Measurements from ENCODE around the gene CD93.

The CD93 gene

DNA sequence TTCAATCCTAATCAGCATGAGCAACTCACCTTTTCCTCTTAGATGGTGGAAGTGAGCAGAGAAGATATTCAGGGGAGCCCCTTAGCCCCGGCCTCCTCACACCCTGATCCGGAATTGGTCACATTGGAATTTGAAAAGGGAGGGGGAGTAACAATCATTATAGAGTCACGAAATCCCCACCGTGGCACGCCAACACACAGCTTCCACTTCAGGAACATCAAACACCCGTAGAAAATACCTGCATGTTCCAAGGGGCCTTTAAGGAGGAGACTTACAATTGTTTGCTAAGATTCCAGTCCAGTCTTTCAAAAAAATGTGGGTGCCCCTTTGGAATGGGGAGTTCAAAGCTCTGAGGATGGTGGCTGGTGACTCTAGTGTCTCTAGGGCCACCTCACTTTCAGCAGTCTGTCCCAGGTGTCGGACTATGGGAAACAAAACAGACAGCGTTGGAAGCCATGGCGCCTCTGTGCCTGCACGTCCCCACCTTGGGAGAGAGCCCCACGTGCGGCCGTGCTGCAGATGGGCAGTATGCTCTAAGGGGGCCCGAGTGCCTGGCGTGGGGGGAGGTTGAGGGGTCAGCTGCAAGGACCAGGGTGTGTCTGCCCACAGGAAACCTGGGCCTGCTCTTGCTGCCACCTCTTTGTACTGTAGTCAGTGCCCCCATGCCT is 2.4 kb downstream of the CD93 start:
- DNase-seq (ENCODE audit: low read depth, low spot score): no peak

GRCh38 chr20:23082846-23083552 is 3.1 kb downstream of the CD93 start:
- no peak for DNase-seq (ENCODE audit: low read depth, low spot score)

DNA sequence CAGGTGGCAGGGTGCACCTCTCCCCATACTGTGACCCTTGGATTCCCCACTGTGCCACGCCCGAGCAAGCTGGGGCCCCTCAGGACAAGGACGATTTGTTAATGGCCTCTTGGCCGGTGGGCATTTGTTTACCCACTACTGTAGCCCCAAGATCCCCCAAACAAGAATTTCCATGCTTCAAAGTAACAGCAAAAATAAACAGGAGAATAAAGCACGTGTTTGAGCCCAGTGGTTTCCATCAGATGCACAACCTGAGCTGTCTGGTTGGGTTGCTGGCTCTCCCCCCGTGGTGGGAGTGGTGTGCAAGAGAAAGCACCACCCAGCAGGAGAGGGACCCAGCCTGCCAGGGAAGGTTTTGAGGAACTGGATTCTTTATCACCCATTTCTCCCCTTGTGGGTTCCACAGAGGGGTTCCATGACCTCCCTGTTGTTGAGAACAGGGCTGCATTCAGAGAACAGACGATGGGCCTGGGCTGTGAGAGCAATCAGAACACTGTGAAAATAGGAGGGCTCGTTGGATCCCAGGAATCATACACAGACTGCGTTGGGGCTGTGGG is 4.8 kb downstream of the CD93 start:
- DNase-seq (ENCODE audit: low read depth, low spot score): no peak

DNA sequence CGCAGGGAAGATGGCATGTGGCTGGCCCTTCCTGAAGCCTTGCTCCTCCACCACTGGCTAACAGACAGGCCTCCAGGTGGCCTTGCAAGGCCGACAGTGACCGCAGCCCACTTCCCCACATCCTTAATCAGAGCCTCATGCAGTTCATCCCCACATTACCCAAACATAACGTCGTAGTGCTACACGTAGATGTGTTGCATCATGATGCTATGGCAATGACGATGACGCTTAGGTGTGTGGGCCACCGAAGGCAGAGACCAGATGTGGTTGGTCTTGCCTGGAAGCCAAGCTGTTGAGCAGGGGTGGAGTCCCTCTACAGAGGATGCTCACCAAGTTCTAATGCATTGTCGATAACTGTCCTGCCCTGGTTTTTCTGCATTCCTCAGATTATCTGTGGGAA is 5.6 kb downstream of the CD93 start:
- no peak for DNase-seq (ENCODE audit: low read depth, low spot score)

- no peak for DNase-seq (ENCODE audit: low read depth, low spot score)
Observed at GRCh38 chr20:23079926-23080325, 6.2 kb downstream of the CD93 start.

- DNase-seq (ENCODE audit: low read depth, low spot score): no peak
Observed at GRCh38 chr20:23079016-23079351, 7.1 kb downstream of the CD93 start.

DNA sequence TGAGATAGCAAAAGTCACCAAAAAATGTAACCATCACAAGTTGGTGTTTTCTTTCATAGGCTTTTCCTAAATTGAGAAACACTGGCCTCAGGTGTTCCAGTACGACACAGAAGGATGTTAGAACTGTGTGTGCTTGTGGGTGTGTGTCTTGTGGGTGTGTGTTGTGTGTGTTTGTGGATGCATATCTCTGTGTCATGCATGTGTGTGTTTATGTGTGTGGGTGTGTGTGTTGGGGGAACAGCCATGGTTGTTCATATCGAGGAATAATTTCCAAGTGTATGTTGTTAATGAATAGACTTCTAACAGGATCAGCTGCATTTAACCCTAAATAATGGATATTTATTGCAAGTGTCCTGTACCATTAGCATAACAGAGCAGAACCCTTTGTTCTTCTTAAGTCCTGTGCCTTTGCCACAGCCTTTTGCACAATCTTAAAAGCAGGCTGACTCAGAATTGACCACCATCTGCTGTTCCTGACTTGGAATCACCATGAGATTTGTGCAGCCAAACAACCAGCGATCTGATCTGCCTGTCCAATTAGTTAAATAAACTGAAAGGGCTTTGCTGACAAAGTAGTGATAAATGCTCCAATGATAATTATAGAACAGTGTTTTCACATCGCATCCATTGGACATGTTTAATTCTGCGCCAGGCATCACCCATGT is 7.6 kb downstream of the CD93 start:
- DNase-seq (ENCODE audit: low read depth, low spot score): no peak

DNA sequence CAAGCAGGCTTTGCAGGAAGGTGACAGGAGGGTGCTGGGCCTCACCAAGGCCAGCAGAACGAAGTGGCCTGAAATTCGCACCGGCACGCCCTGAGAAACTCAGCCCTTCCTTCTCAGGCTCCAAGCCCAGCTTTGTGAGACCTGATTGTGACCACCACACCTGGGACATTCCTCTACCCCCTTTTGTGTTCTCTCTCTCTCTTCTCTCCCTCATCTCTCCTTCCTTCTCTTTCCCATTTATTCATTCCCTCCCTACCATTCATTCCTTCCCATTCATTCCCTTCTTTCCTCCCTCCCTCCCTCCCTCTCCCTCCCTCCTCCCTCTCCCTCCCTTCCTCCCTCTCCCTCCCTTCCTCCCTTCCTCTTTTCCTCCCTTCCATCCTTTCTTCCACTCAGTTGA is 8.8 kb downstream of the CD93 start:
- DNase-seq (ENCODE audit: low read depth, low spot score): no peak

DNA sequence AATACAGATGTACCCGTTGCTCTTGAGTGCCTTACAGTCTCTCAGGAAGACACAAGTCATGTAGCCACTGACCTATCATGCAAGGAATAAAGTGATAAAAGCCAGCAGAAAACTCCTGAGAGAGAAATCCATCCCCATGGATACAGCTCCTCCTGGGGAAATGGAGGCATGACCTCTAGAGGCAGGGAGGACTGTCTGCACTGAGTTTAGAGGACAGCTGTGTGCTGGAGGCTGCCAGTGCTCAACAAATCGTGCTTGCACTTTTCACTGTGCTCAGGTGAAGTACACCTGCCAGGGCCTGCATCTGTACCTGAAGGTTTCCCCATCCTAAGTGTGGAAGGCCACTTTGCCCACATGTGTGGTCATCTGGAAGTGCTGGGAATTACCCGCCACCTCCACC is 12.1 kb downstream of the CD93 start:
- no peak for DNase-seq (ENCODE audit: low read depth, low spot score)

DNA sequence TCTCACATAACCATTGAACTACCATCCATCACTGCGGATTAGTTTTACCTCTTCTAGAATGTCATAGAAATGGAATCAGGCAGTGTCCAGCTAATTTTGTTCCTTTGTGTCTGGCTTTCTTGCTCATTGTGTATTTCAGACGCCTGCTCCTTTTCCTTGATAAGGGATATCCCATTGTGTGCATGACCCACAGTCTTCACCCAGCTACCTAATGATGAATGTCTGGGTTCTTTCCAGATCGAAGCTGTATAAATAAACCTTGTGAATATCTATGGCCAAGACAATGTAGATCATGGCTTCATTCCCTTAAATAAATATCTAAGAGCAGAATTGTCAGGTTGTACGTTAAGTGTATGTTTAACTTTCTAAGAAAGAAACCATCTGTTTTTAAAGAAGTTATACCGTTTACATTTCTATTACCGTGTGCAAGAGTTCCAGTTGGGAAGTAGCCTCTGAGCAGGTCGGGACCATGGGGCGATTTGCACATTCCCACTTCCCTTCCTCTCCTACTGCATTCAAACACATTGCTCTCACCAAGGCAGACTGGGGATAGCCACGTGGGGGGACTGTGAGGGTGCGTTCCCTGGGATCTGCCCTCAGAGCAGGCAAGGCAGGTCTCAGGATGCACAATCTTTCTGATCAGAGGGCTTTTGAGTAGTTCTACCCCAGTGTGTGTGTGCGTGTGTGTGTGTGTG is 13.1 kb downstream of the CD93 start:
- DNase-seq (ENCODE audit: low read depth, low spot score): no peak

DNA sequence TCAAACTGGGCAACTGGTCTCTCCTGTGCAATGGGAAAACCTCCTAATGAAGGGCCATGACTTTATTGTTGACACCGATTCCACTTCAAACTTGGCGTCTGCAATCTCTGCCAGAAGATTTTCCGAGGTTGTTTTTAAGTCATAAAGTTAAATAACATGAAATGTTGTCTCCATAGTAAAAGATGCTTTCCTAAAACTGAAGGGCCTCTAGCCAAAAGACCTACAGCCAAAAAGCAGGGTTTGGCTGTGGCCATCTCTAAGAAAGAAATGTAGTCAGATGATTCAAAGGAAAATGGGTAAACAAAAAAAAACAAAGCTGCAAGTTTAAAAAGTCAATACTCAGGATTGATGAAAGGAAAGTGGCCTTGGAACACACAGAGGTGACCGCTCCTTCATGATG is 14.1 kb downstream of the CD93 start:
- no peak for DNase-seq (ENCODE audit: low read depth, low spot score)

DNA sequence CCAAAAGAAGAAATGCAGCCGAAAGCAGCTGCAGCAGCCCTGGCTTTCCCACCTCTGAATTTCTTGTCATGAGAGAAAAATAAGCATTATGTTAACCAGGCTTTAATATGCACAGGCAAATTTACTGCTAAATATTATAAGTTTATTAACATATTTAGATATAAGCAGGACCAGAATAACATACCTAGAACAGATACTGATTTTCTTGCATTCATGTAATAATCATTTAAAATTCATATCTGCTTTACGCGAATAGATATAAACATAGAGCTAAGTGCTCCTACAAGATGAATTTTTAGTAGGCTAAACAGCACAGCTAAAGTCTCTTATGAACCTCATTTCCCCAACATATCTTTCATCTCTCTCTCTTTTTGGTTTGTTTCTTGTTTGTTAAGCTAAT is 14.7 kb downstream of the CD93 start:
- DNase-seq (ENCODE audit: low read depth, low spot score): no peak

DNA sequence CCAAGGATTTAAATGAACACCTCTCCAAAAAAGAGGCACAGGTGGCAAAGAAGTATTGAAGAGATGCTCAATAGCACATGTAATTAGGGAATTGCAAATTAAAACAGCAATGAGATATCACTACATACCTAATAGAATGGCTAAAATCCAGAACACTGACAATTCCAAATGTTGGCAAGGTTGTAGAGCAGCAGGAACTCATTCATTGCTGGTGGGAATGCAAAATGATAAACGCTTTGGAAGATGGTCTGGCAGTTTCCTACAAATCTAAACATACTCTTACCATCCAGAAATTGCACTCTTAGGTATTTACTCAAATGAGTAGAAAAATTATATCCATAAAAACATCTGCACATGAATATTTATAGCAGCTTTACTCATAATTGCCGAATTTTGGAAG is 17.0 kb downstream of the CD93 start:
- DNase-seq (ENCODE audit: low read depth, low spot score): no peak

GRCh38 chr20:23068283-23068682 is 17.8 kb downstream of the CD93 start:
- no peak for DNase-seq (ENCODE audit: low read depth, low spot score)

DNA sequence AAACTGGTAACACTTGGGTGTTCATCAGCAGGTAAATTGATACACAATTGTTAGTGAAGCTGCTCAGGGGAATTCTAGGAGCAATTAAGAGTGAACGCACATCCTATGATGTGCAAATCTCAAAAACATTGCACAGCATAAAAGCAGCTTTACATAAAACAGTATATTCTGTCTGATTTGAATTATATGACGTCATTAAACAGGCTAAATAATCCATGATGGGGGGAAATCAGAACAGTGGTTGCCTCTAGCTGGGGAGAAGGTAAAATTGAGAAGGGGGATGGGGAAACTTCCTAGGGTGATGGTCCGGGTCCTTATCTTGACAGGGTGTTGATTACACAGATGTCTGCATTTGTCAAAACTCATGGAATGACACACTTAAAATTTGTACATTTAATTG is 19.4 kb downstream of the CD93 start:
- DNase-seq (ENCODE audit: low read depth, low spot score): no peak

GRCh38 chr20:23065266-23066201 is 20.6 kb downstream of the CD93 start:
- no peak for DNase-seq (ENCODE audit: low read depth, low spot score)

GRCh38 chr20:23063581-23063980 is 22.5 kb downstream of the CD93 start:
- DNase-seq (ENCODE audit: low read depth, low spot score): no peak

GRCh38 chr20:23063168-23063567 is 23.0 kb downstream of the CD93 start:
- no peak for DNase-seq (ENCODE audit: low read depth, low spot score)

DNA sequence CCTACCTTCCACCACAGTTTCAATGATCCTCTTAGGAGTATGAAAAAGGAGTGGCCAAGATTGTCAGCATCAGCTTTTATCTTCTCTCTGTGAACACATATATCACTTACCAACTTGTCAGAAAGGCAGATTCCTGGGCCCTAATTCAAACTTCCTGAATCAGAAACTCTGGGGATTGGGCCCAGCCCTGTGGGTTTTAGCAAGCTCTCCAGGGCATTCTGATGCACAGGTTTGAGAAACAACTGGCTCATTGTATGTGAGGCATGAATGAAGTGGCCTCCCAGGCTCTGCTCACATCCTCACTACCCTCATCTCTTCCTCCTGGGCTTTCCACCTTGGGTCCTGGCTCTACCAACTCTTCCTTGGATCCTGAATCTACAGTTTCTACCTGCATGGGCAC is 23.5 kb downstream of the CD93 start:
- DNase-seq (ENCODE audit: low read depth, low spot score): no peak

- DNase-seq (ENCODE audit: low read depth, low spot score): no peak
Observed at GRCh38 chr20:23061734-23062561, 24.2 kb downstream of the CD93 start.

All from brain pericyte (primary cell).